Medulla oblongata (tissue), 1 donor: ENCODE measurements around the gene CHST3.
"Not testable (repeated sequence)": the region's sequence is repeated elsewhere in the genome, so short reads cannot be mapped to it uniquely, and the experiment has no call there.

ENCODE experiments used
- DNase-seq: peaks from one replicate; pipeline ENCODE4 v3.0.0-alpha.2; 2015; ENCODE audit errors: extremely low spot score

CHST3 gene

GRCh38 chr10:71950683-71951082, 13.5 kb upstream of the CHST3 start:
- no peak for DNase-seq

GRCh38 chr10:71952745-71953144, 11.4 kb upstream of the CHST3 start:
- DNase-seq, result no peak

- no peak for DNase-seq
These were observed 6.5 kb upstream of the CHST3 start for GRCh38 chr10:71957546-71958275.

- DNase-seq, result no peak
These were observed 4.7 kb upstream of the CHST3 start for GRCh38 chr10:71959526-71959925.

GRCh38 chr10:71961831-71962230, 2.4 kb upstream of the CHST3 start:
- no peak for DNase-seq

GRCh38 chr10:71962901-71963300, 1.3 kb upstream of the CHST3 start:
- no peak for DNase-seq

GRCh38 chr10:71963351-71964097, 671 bp upstream of the CHST3 start:
- DNase-seq, result peak; percentile 74

GRCh38 chr10:71964743-71965515, 734 bp downstream of the CHST3 start:
- DNase-seq, result peak; percentile 52

GRCh38 chr10:71965623-71966022, 1.4 kb downstream of the CHST3 start:
- peak; percentile 63 for DNase-seq

GRCh38 chr10:71966046-71967004, 2.1 kb downstream of the CHST3 start:
- DNase-seq, result no peak

- DNase-seq, result not testable (repeated sequence)
These were observed 3.8 kb downstream of the CHST3 start for GRCh38 chr10:71967958-71968357.

GRCh38 chr10:71968553-71969474, 4.6 kb downstream of the CHST3 start:
- no peak for DNase-seq

- no peak for DNase-seq
These were observed 5.7 kb downstream of the CHST3 start for GRCh38 chr10:71969929-71970328.

GRCh38 chr10:71970331-71970730, 6.1 kb downstream of the CHST3 start:
- DNase-seq, result peak; percentile 54

- DNase-seq, result no peak
These were observed 6.7 kb downstream of the CHST3 start for GRCh38 chr10:71970869-71971268.

- DNase-seq, result peak; percentile 56
These were observed 7.1 kb downstream of the CHST3 start for GRCh38 chr10:71971311-71971731.

GRCh38 chr10:71971769-71972555, 7.8 kb downstream of the CHST3 start:
- DNase-seq, result peak; percentile 15

- DNase-seq, result peak; percentile 3
These were observed 8.8 kb downstream of the CHST3 start for GRCh38 chr10:71972746-71973695.
